Frontal cortex (tissue), 4 donors: ENCODE measurements around the gene GRM4. TPM values are rescaled to one million over a fixed set of nuclear protein-coding genes. Genes with fewer than 3 reads are reported as not detected.
"Not testable (repeated sequence)": the region's sequence is repeated elsewhere in the genome, so short reads cannot be mapped to it uniquely, and the experiment has no call there.

Source experiments
- DNase-seq, 2 donors: peaks; one replicate each; pipeline ENCODE4 v3.0.0; 2012; ENCODE audit warnings: low spot score in 2 of 2
- FAIRE-seq: peaks from 2 replicates; lab custom pipeline; 2012; peaks lifted over from hg19 to GRCh38; lab: Jason Lieb, UNC
- total RNA-seq: library from RNA; depleted of rRNA; stranded (reverse); fragments of >200 nt; gene quantifications from one replicate; pipeline ENCODE4 v1.2.3, GENCODE V29; 2014
- donor health status: control.
- donor health status: control.
- donor health status: control.

GRM4 gene
- total RNA-seq: 3.7 TPM

DNA sequence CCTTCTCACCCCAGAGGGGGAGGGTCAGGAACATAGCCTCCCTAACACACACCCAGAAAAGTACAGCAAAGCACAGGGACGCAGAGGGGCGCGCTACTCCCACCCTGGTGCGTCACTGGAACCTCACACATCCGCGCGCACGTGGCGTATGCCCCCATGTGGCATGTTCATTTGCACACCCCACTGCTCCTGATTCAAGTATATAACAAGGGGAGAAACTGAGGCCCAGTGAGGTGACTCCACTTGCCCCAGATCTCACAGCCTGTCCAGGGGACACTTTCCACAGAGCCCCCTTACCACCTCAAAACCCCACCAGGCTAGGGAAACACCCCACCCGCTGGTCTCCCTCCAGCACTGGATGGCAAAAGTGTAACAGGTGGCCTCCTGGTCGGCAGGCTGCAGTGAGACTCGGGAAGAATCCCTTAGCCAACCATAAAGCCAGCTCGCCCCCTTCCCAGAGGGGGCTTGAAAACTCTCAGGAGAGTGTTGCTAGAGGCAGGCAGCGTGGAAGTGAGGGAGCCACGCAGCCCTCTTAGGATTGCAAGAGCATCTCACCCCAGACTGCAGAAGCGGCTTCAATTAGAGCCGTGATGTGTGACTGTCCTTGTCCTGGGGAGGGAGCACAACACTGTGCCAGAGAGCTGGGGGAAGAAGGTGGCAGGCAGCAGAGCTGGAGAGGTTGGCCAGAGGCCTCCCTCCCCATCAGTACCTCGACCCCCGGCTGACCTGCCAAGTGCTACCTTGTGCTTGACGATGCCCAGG is at the start of gene GRM4:
GRM4 (minus strand) TSS at position 67 of the 762 bp plus-strand sequence. CDS start 12,591 bp downstream, outside the sequence.
- no peak for FAIRE-seq
- DNase-seq: no peak

- no peak for FAIRE-seq
- no peak for DNase-seq
These were observed 48.9 kb upstream of the GRM4 start for GRCh38 chr6:34194772-34195171.

- no peak for FAIRE-seq
- DNase-seq: no peak
These were observed 44.7 kb upstream of the GRM4 start for GRCh38 chr6:34190504-34191122.

- FAIRE-seq (no peak), DNase-seq (no peak)
These were observed 44.1 kb upstream of the GRM4 start for GRCh38 chr6:34189806-34190503.

DNA sequence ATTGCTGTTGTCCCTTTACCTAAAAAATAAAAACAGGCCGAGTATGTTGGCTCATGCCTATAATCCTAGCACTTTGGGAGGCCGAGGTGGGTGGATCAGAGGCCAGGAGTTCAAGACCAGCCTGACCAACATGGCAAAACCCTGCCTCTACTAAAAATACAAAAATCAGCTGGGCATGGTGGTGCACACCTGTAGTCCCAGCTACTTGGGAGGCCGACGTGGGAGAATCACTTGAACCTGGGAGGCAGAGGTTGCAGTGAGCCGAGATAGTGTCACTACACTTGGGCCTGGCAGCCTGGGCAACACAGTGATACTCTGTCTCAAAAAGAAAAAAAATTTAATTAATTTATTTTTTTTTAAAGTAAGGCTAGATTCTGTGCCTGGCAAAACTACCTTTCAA is 38.8 kb upstream of the GRM4 start:
- not testable (repeated sequence) for DNase-seq, FAIRE-seq

- no peak for FAIRE-seq
- DNase-seq: no peak
These were observed 37.1 kb upstream of the GRM4 start for GRCh38 chr6:34182751-34183531.

DNA sequence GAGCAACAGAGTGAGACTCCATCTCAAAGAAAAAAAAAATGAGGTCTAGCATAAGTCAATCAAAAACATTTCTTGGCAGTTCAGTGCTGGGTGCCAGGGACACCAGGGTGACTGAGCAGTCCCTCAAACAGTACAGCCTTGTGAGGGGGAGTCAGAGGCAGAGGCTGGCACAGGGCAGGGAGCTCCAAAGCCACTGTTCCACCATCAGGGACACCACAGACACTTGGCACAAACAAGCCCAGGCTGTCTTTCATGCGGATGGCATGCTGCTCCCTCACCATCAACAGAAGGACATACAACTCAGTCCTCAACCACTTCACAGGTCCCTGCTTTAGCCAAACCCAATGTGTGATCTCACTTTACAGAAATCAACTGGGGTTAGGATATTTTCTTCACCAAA is 36.0 kb upstream of the GRM4 start:
- no peak for FAIRE-seq
- DNase-seq: no peak

DNA sequence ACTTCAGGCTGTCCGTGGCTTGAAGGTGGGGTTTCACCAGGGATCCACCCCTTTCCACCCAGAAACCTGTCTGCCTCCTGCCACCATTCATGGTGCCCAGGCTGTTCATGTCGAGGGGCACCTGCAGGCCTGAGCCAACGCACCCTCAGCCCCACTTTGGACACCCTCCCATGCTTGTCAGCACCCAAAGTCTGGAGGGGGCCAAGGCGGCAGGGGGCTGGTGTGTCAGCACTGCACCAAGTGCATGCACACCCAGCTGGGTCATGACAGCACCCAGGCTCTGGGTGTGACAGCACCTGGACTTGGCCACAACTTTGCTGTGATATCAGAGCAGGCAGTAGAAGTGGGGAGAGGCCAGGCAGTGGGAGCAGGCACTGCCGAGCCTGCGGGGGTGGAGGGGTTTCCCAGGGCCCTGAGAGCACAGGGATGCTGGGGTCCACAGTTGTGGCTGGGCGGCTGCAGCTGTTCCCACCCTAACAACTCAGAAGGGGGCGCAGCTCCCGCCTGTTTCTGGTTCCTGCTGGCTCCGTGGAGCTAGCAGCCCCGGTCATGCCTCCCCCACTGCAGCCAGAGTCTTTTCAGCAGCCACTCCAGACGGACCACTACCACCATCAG is 33.3 kb upstream of the GRM4 start:
- FAIRE-seq: no peak

GRCh38 chr6:34178357-34179105 is 32.6 kb upstream of the GRM4 start:
- FAIRE-seq: no peak
- DNase-seq: no peak

More for the DNA sequence above, 33.3 kb upstream of the GRM4 start:
- no peak for DNase-seq

- DNase-seq: no peak
- FAIRE-seq: no peak
These were observed 31.3 kb upstream of the GRM4 start for GRCh38 chr6:34177181-34177591.

DNA sequence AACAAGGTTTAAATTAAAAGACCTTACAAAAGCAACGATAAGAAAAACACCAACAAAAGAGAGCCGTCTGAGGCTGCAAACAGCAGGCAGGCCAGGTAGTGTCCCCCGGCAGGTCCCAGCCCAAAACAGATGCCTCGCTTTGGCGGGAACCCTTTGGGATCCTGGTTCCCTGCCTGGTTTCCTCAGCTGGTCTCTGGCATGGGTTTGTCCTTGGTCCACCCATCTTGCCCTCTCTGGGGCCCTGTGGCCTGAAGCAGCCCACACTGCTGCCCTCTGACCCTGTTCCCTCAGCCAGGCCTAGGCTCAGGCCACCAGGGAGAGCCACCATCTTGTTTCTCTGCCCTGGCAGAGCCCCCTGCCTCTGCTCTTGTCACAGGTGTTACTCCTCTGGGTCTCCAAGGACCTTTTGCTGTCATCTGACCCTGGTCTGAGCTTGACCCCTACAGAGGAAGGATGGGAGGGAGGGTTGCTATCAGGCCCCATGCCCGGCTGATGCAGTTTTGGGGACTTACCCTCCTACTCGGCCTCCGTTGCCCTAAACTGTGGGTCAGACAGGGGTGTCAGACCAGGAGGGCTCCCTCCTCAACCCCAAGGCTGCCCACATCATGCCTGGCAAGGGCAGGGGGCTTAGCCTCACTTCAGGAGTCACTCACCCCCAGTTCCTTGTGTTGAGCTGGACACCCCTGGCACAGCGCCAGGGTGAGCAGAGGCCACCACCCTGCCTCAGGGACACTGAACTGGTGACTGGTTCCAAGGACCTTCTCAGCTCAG is 30.6 kb upstream of the GRM4 start:
- no peak for FAIRE-seq
- DNase-seq: no peak

DNA sequence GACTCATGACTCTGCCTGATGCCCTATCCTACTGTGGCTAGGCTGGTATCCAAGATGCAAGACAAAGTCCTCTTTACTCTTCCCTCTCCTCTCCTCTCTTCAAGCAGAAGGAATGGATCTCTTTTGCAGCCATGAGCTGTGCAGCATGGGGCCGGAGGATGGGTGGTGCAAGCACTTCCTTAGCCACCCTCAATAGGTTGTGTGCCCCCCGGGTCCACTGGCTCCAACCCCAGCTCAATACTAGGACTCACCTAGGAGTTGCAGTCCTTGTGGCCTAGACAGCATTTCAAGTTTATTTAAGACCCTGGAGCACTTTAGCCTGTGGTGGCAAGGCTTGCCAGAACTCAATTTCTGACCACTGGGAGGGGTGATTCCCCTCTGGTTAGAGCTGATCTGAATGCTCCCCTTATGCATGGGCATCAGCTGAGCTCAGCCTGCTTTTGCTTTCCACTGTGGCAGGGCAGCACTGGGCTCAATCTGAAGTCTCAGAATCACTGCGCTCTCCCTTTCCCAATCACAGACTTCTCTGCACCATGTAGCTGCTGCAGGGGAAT is 29.0 kb upstream of the GRM4 start:
- DNase-seq (no peak), FAIRE-seq (no peak)

DNA sequence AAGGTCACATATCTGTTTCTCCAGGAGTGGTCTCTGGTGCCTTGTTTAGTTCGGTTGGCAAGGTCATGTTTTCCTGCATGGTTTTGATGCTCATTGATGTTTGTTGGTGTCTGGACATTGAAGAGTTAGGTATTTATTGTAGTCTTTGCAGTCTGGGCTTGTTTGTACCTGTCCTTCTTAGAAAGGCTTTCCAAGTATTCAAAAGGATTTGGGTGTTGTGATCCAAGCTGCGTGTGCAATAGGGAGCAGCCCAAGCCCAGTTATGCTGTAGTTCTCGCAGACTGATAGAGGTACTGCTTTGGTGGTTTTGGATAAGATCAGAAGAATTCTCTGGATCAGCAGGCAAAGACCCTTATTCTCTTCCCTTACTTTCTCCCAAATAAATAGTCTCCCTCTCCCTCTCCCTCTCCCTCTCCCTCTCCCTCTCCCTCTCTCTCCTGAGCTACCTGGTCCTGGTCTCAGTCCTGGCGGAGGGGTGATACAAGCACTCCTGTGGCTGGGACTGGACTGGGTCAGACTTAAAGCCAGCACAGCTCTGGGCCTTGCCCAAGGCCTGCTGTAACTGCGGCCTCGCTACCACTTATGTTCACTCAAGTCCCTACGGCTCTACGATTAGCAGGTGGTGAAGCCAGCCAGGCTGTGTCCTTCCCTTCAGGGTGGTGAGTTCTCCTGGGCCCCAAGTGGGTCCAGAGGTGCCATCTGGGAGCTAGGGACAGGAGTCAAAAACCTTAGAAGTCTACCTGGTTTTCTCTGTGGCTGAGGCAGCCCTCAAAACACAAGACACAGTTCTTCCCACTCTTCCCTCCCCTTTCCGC is 27.3 kb upstream of the GRM4 start:
- FAIRE-seq (no peak), DNase-seq (no peak)

DNA sequence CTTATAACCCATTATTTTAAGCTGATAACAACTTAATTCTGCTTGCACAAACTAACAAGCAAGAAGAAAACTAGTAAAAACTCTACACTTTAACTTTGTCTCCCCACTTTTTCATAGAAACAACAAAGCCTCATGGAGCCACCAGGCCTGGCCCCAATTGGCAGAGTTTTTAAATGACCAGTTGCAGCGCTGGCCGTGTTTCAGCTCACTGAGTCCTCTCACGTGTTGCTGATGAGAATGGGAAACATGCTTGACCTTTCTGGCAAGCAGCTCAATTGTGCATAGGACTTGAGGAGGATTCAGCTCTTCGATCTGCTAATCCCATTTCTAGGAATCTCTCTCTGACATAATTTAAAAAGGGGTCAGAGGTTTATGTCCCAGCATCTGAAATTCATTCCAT is 24.5 kb upstream of the GRM4 start:
- FAIRE-seq (no peak), DNase-seq (no peak)

- no peak for DNase-seq
- no peak for FAIRE-seq
These were observed 24.0 kb upstream of the GRM4 start for GRCh38 chr6:34169897-34170296.

DNA sequence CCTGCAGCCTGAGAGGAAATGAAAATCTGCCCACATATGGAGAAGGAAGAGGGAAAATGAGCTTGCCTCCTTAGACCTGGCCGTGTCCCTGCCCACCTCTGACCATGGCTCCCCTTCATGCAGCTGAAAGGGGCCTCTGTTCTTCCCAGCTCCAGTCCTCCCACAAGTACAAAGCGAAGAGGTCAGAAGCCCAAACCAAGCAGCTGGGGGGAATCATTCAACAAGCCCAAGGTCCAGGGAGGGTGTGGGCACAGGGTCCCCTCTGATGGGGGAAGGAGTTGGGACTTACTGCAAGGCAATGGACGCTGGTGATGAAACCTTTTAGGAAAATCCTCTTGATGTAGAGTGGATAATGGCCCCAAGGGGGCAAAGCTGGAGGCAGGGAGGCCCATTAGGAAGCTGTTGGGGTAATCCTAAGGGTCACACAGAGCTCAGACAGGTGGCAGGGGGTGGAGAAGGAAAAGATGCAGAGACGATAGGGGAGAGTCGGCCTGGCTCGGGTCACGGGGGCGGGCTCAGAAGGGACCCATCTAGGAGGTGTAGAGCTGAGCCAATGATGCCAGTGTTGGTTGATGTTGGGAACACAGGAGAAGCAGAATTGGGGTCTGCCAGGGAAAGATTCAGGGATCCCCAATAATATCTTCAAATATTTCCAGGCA is 16.1 kb upstream of the GRM4 start:
- no peak for DNase-seq
- no peak for FAIRE-seq

DNA sequence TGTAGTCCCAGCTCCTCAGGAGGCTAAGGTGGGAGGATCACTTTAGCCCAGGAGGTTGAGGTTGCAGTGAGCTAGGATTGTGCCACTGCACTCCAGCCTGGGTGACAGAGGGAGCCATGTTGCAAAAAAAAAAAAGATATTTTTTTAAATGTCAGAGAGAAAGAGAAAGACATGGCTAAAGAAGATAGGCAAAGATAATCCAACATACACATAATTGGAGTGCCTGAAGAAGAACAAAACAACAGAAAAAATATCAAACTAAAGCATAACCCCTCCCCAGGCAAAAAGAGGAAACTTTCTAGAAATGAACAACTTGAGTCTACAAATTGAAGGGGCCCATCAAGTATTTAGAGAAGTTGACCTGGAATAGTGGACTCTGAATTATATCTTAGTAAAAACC is 14.0 kb upstream of the GRM4 start:
- no peak for DNase-seq
- FAIRE-seq: no peak
